Measurements from ENCODE around the gene RAB11FIP4. TPM values are rescaled to one million over a fixed set of nuclear protein-coding genes. Genes with fewer than 3 reads are reported as not detected.
A peak's percentile ranks its signal among the peaks of the same experiment; 100 is the strongest.

The RAB11FIP4 gene
- total and polyA plus RNA-seq, 3 donors from 2014 or later: 44.3 to 104 (median 90.2) TPM

- no peak overlapping the region for H3K4me3 ChIP-seq
- no peaks in the 10 kb centered on the region for H3K27me3 ChIP-seq
- intact Hi-C loops (cut with DNase I; ENCODE audit: low total_unique reads): no loop called here
- no peak overlapping the region for H3K27ac ChIP-seq
- peaks cover 3% of the 10 kb centered on the region for H3K4me1 ChIP-seq
- H3K36me3 ChIP-seq (ENCODE audit: low read depth, missing control alignments): no peaks in the 10 kb centered on the region
- TF ChIP-seq CTCF (IDR thresholded peaks at IDR 0.05) (no peak), POLR2A (IDR thresholded peaks at IDR 0.05) (no peak)
- peak; percentile 62 for DNase-seq
- 25 to 32% methylated on average over 11 of the region's 11 CpGs for WGBS, 2 donors
- no peaks in the 10 kb centered on the region for H3K9me3 ChIP-seq
Measured at GRCh38 chr17:31394544-31394943, 3.1 kb downstream of the RAB11FIP4 start.

- Histone ChIP-seq H3K4me3 (no peak overlapping the region), H3K9me3 (no peaks in the 10 kb centered on the region)
- WGBS, 2 donors: 79 to 84% methylated on average over 8 of the region's 8 CpGs
Measured at GRCh38 chr17:31397256-31397939, 5.9 kb downstream of the RAB11FIP4 start.

GRCh38 chr17:31398381-31399311 is 7.2 kb downstream of the RAB11FIP4 start:
- no peaks in the 10 kb centered on the region for H3K9me3 ChIP-seq
- no peaks in the 10 kb centered on the region for H3K27me3 ChIP-seq
- intact Hi-C loops (cut with DNase I; ENCODE audit: low total_unique reads): no loop called here
- no peak overlapping the region for H3K27ac ChIP-seq
- H3K36me3 ChIP-seq (ENCODE audit: low read depth, missing control alignments): no peaks in the 10 kb centered on the region
- H3K4me1 ChIP-seq: no peaks in the 10 kb centered on the region
- DNase-seq: peak; percentile 7
- no peak overlapping the region for H3K4me3 ChIP-seq
- WGBS, 2 donors: 79 to 84% methylated on average over 20 to 21 of the region's 21 CpGs
- TF ChIP-seq CTCF (IDR thresholded peaks at IDR 0.05): no peak
- no peak for TF ChIP-seq POLR2A (IDR thresholded peaks at IDR 0.05)

More at GRCh38 chr17:31397256-31397939, 5.9 kb downstream of the RAB11FIP4 start:
- Histone ChIP-seq H3K27ac (no peak overlapping the region), H3K36me3 (ENCODE audit: low read depth, missing control alignments) (no peaks in the 10 kb centered on the region), H3K4me1 (no peaks in the 10 kb centered on the region), H3K27me3 (no peaks in the 10 kb centered on the region)
- intact Hi-C loops (cut with DNase I; ENCODE audit: low total_unique reads): no loop called here
- DNase-seq: peak; percentile 2
- TF ChIP-seq CTCF (IDR thresholded peaks at IDR 0.05): no peak

- 64 to 65% methylated on average over 11 of the region's 11 CpGs for WGBS, 2 donors
- no peaks in the 10 kb centered on the region for H3K9me3 ChIP-seq
- TF ChIP-seq POLR2A (IDR thresholded peaks at IDR 0.05) (no peak), CTCF (IDR thresholded peaks at IDR 0.05) (no peak)
- H3K27ac ChIP-seq: no peak overlapping the region
- H3K4me1 ChIP-seq: no peaks in the 10 kb centered on the region
- no peaks in the 10 kb centered on the region for H3K27me3 ChIP-seq
- no peak for DNase-seq
- H3K4me3 ChIP-seq: no peak overlapping the region
- intact Hi-C loops (cut with DNase I; ENCODE audit: low total_unique reads): no loop called here
- H3K36me3 ChIP-seq (ENCODE audit: low read depth, missing control alignments): no peaks in the 10 kb centered on the region
Measured at GRCh38 chr17:31400481-31400950, 9.0 kb downstream of the RAB11FIP4 start.
